ENCODE data around the gene COMTD1. TPM values are rescaled to one million over a fixed set of nuclear protein-coding genes. Genes with fewer than 3 reads are reported as not detected.
A peak's percentile ranks its signal among the peaks of the same experiment; 100 is the strongest.

Gene COMTD1
- polyA plus RNA-seq, 1 donor (not counting 4 experiments of a cell fraction or from before 2014, with no cell fraction given) = 6.2 TPM

- peak within 1 kb of the TSS; percentile 100 for H3K9ac ChIP-seq (ENCODE audit: control insufficient read depth, extremely low read depth, insufficient read depth, low read length)
- TF ChIP-seq EZH2 (IDR thresholded peaks at IDR 0.05; ENCODE audit: low read length) (no peak), CTCF (optimal IDR thresholded peaks at IDR 0.05 in 1 of 3, IDR thresholded peaks at IDR 0.05 in 1 of 3, conservative IDR thresholded peaks at IDR 0.05 in 1 of 3; ENCODE audit: extremely low read depth in 1 of 3, insufficient read depth in 2 of 3, low read length in 3 of 3) (no peak)
- H3K4me1 ChIP-seq (ENCODE audit: control insufficient read depth, extremely low read depth, insufficient read depth, low read length) = peaks cover 65% of the 10 kb centered on the region
- no peaks in the 10 kb centered on the region for H3K9me3 ChIP-seq (ENCODE audit: control insufficient read depth, low read depth, low read length)
- peaks cover 41% of the 10 kb centered on the region for H3K79me2 ChIP-seq (ENCODE audit: control insufficient read depth, insufficient read depth, low read length)
- H2AFZ ChIP-seq (ENCODE audit: control insufficient read depth, low read length) = peak within 1 kb of the TSS; percentile 88
- peaks cover 4 to 21% of the 10 kb centered on the region in 2 experiments for H3K36me3 ChIP-seq (ENCODE audit: control insufficient read depth in 2 of 2, extremely low read depth in 1 of 2, insufficient read depth in 2 of 2, low read length in 2 of 2)
- dilution Hi-C loops (cut with MboI; ENCODE audit: extremely low pct_ligation_motif_present, low sequenced_read_pairs) = no loop called here
- peak within 1 kb of the TSS; percentile 83 to 96 (median 92) for H3K4me3 ChIP-seq (ENCODE audit: control insufficient read depth in 2 of 3, extremely low read depth in 1 of 3, insufficient read depth in 2 of 3, low read depth in 1 of 3, low read length in 3 of 3)
- peak within 1 kb of the TSS; percentile 97 for H3K4me2 ChIP-seq (ENCODE audit: control insufficient read depth, extremely low read depth, insufficient read depth, low read depth, low read length)
- DNase-seq (ENCODE audit: low read depth, low spot score) (no peak), FAIRE-seq (peak; percentile 9)
- peak within 1 kb of the TSS; percentile 100 for H3K27ac ChIP-seq (ENCODE audit: control insufficient read depth, insufficient read depth, low read length)
- peaks cover 2% of the 10 kb centered on the region for H4K20me1 ChIP-seq (ENCODE audit: control insufficient read depth, extremely low read depth, insufficient read depth, low read length)
- no peaks in the 10 kb centered on the region for H3K27me3 ChIP-seq (ENCODE audit: control insufficient read depth, extremely low read depth, insufficient read depth, low read length)
- no peaks in the 10 kb centered on the region for H3K9me1 ChIP-seq (ENCODE audit: control insufficient read depth, extremely low read depth, insufficient read depth, low read length)
These were observed 25.3 kb downstream of the COMTD1 start, which contains the start of gene VDAC2 for GRCh38 chr10:75210282-75211006. Gene VDAC2 (plus strand): TSS chr10:75210796. CDS start chr10:75211159, 363 bp downstream.

GRCh38 chr10:75209921-75210281 is 25.9 kb downstream of the COMTD1 start:
- Histone ChIP-seq H3K4me2 (ENCODE audit: control insufficient read depth, extremely low read depth, insufficient read depth, low read depth, low read length) (peak overlapping the region; percentile 97), H3K4me3 (ENCODE audit: control insufficient read depth in 2 of 3, extremely low read depth in 1 of 3, insufficient read depth in 2 of 3, low read depth in 1 of 3, low read length in 3 of 3) (peak overlapping the region; percentile 83 to 96 (median 92)), H3K27ac (ENCODE audit: control insufficient read depth, insufficient read depth, low read length) (peak overlapping the region; percentile 100), H3K36me3 (ENCODE audit: control insufficient read depth in 2 of 2, extremely low read depth in 1 of 2, insufficient read depth in 2 of 2, low read length in 2 of 2) (peaks cover 4 to 20% of the 10 kb centered on the region in 2 experiments), H2AFZ (ENCODE audit: control insufficient read depth, low read length) (peak overlapping the region; percentile 76), H3K9me1 (ENCODE audit: control insufficient read depth, extremely low read depth, insufficient read depth, low read length) (no peaks in the 10 kb centered on the region), H3K27me3 (ENCODE audit: control insufficient read depth, extremely low read depth, insufficient read depth, low read length) (no peaks in the 10 kb centered on the region), H4K20me1 (ENCODE audit: control insufficient read depth, extremely low read depth, insufficient read depth, low read length) (peaks cover 2% of the 10 kb centered on the region), H3K4me1 (ENCODE audit: control insufficient read depth, extremely low read depth, insufficient read depth, low read length) (peaks cover 67% of the 10 kb centered on the region), H3K9ac (ENCODE audit: control insufficient read depth, extremely low read depth, insufficient read depth, low read length) (peak overlapping the region; percentile 100), H3K9me3 (ENCODE audit: control insufficient read depth, low read depth, low read length) (no peaks in the 10 kb centered on the region), H3K79me2 (ENCODE audit: control insufficient read depth, insufficient read depth, low read length) (peaks cover 40% of the 10 kb centered on the region)
- TF ChIP-seq EZH2 (IDR thresholded peaks at IDR 0.05; ENCODE audit: low read length) (no peak), CTCF (optimal IDR thresholded peaks at IDR 0.05 in 1 of 3, IDR thresholded peaks at IDR 0.05 in 1 of 3, conservative IDR thresholded peaks at IDR 0.05 in 1 of 3; ENCODE audit: extremely low read depth in 1 of 3, insufficient read depth in 2 of 3, low read length in 3 of 3) (no peak)
- dilution Hi-C loops (cut with MboI; ENCODE audit: extremely low pct_ligation_motif_present, low sequenced_read_pairs) = no loop called here
- FAIRE-seq = no peak
- DNase-seq (ENCODE audit: low read depth, low spot score) = no peak
